K562 (cell line): Measurements from ENCODE around the gene SARS1. TPM values are rescaled to one million over a fixed set of nuclear protein-coding genes. Genes with fewer than 3 reads are reported as not detected.

Experiments
- CBX3 ChIP-seq, 2 experiments: IDR thresholded peaks; 1 replicate in 1 of 2; 2 replicates in 1 of 2; pipeline ENCODE4 v1.6.1; 2012; ENCODE audit warnings: inconsistent platforms in 2 of 2, low read length in 2 of 2, borderline replicate concordance in 1 of 2, control low read depth in 1 of 2
- CGGBP1 ChIP-seq: fragments of 250-450 bp; sonication (Bioruptor Pico); IDR thresholded peaks from 2 replicates; pipeline ENCODE4 v1.9.0; 2021; ENCODE audit warnings: mild to moderate bottlenecking
- FOXA3 ChIP-seq, 2 experiments: fragments of 450-650 bp in 1 of 2; sonication (generic) in 1 of 2; formaldehyde crosslinking; IDR thresholded peaks in 1 of 2; conservative IDR thresholded peaks in 1 of 2; 2 replicates each; pipeline versions ENCODE4 v1.4.0 to v1.8.0; 2020 to 2022; ENCODE audit warnings: mild to moderate bottlenecking in 2 of 2, missing genetic modification reagents in 1 of 2
- GABPB2 ChIP-seq: fragments of 250-450 bp; sonication (Bioruptor Pico); conservative IDR thresholded peaks from 2 replicates; pipeline ENCODE4 v1.5.1; 2021; ENCODE audit warnings: mild to moderate bottlenecking
- IRF1 ChIP-seq: sonication (generic); formaldehyde crosslinking; IDR thresholded peaks from 2 replicates; pipeline ENCODE4 v1.8.0; 2022; ENCODE audit warnings: missing genetic modification reagents, mild to moderate bottlenecking, borderline replicate concordance
- KDM1A ChIP-seq, 2 experiments: fragments of 450-650 bp; IDR thresholded peaks; 2 replicates each; pipeline ENCODE4 v1.6.1; 2016; ENCODE audit warnings: mild to moderate bottlenecking in 2 of 2
- NRF1 ChIP-seq, 2 experiments: fragments of 450-650 bp; IDR thresholded peaks in 1 of 2; conservative IDR thresholded peaks in 1 of 2; 2 replicates each; pipeline ENCODE4 v1.6.1; 2014; ENCODE audit warnings: mild to moderate bottlenecking in 2 of 2
- RFX1 ChIP-seq: fragments of 450-650 bp; IDR thresholded peaks from 2 replicates; pipeline ENCODE4 v1.6.1; 2016; ENCODE audit warnings: mild to moderate bottlenecking, moderate library complexity
- RFX7 ChIP-seq: fragments of 250-450 bp; sonication (Bioruptor Pico); IDR thresholded peaks from 2 replicates; pipeline ENCODE4 v1.5.1; 2021; ENCODE audit warnings: mild to moderate bottlenecking
- RNF219 ChIP-seq: fragments of 250-450 bp; sonication (Bioruptor Pico); IDR thresholded peaks from 2 replicates; pipeline ENCODE4 v1.5.0; 2022; ENCODE audit warnings: mild to moderate bottlenecking
- ZBED1 ChIP-seq: IDR thresholded peaks from 2 replicates; pipeline ENCODE4 v1.6.1; 2014
- ZNF140 ChIP-seq: fragments of 250-450 bp; sonication (Bioruptor Pico); IDR thresholded peaks from 2 replicates; pipeline ENCODE4 v1.8.0; 2021; ENCODE audit warnings: moderate library complexity, mild to moderate bottlenecking, inconsistent platforms
- ZNF165 ChIP-seq: fragments of 250-450 bp; sonication (Bioruptor Pico); IDR thresholded peaks from 2 replicates; pipeline ENCODE4 v1.4.0; 2020; ENCODE audit warnings: borderline replicate concordance
- ZNF347 ChIP-seq: fragments of 450-650 bp; formaldehyde crosslinking; IDR thresholded peaks from 2 replicates; pipeline ENCODE4 v1.4.0; 2020; ENCODE audit warnings: low read depth, mild to moderate bottlenecking, moderate library complexity
- polyA plus RNA-seq, 8 experiments: library from polyadenylated mRNA; depleted of rRNA in 4 of 8; stranded (reverse) in 5 of 8; unstranded in 3 of 8; fragments of >200 nt; fragmentation: Nextera tagmentation in 2 of 8; fragmentation: Illumina TruSeq in 1 of 8; extraction: Ambion mirVana in 2 of 8; extraction: Trizol in 1 of 8; gene quantifications; 2 replicates each; pipeline versions ENCODE4 v1.2.1 to v1.2.3, GENCODE V29; 2011 to 2014; ENCODE audit warnings: inconsistent platforms in 1 of 8, missing spikeins in 1 of 8
- total RNA-seq, 7 experiments: library from RNA; depleted of rRNA in 6 of 7; stranded (reverse); fragments of >200 nt in 6 of 7; fragmentation: Illumina TruSeq in 2 of 7; extraction: Trizol in 2 of 7; gene quantifications; 2 replicates each; pipeline versions ENCODE4 v1.2.1 to v1.2.3, GENCODE V29; 2011 to 2021; ENCODE audit warnings: low replicate concordance in 1 of 7
- TF ChIP-seq, protein P1 (sequence below): fragments of 450-650 bp; formaldehyde crosslinking; conservative IDR thresholded peaks from 2 replicates; pipeline ENCODE4 v1.4.0; 2022; ENCODE audit warnings: mild to moderate bottlenecking, missing genetic modification characterization
- TF ChIP-seq, protein P2 (sequence below), 2 experiments: fragments of 450-650 bp; conservative IDR thresholded peaks; 2 replicates each; pipeline ENCODE4 v1.6.1; 2017; ENCODE audit warnings: mild to moderate bottlenecking in 2 of 2, moderate library complexity in 2 of 2
- TF ChIP-seq, protein P3 (sequence below): fragments of 150-350 bp; IDR thresholded peaks from 2 replicates; pipeline ENCODE4 v1.6.1; 2014; ENCODE audit warnings: low read depth, mild to moderate bottlenecking, low read length, borderline replicate concordance

Gene SARS1
- total and polyA plus RNA-seq, 9 of the 15 experiments (the other 6 are each of a cell fraction or from before 2014, with no cell fraction given), result 221 to 623 (median 254) TPM

- no peak for TF ChIP-seq CBX3 (IDR thresholded peaks at IDR 0.05; ENCODE audit: borderline replicate concordance in 1 of 2, low read length in 2 of 2)
- peak; percentile 78 to 86; a peak in 3 of 4 replicates for TF ChIP-seq FOXA3 (CRISPR knock-in tag; conservative IDR thresholded peaks at IDR 0.05 in 1 of 2, IDR thresholded peaks at IDR 0.05 in 1 of 2)
- TF ChIP-seq, protein P1, sequence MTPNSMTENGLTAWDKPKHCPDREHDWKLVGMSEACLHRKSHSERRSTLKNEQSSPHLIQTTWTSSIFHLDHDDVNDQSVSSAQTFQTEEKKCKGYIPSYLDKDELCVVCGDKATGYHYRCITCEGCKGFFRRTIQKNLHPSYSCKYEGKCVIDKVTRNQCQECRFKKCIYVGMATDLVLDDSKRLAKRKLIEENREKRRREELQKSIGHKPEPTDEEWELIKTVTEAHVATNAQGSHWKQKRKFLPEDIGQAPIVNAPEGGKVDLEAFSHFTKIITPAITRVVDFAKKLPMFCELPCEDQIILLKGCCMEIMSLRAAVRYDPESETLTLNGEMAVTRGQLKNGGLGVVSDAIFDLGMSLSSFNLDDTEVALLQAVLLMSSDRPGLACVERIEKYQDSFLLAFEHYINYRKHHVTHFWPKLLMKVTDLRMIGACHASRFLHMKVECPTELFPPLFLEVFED (CRISPR knock-in tag), result no peak
- TF ChIP-seq IRF1 (CRISPR knock-in tag), result no peak
- TF ChIP-seq, protein P2, sequence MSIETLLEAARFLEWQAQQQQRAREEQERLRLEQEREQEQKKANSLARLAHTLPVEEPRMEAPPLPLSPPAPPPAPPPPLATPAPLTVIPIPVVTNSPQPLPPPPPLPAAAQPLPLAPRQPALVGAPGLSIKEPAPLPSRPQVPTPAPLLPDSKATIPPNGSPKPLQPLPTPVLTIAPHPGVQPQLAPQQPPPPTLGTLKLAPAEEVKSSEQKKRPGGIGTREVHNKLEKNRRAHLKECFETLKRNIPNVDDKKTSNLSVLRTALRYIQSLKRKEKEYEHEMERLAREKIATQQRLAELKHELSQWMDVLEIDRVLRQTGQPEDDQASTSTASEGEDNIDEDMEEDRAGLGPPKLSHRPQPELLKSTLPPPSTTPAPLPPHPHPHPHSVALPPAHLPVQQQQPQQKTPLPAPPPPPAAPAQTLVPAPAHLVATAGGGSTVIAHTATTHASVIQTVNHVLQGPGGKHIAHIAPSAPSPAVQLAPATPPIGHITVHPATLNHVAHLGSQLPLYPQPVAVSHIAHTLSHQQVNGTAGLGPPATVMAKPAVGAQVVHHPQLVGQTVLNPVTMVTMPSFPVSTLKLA (conservative IDR thresholded peaks at IDR 0.05), result no peak
- no peak for TF ChIP-seq RFX7 (CRISPR knock-in tag)
- TF ChIP-seq, protein P3, sequence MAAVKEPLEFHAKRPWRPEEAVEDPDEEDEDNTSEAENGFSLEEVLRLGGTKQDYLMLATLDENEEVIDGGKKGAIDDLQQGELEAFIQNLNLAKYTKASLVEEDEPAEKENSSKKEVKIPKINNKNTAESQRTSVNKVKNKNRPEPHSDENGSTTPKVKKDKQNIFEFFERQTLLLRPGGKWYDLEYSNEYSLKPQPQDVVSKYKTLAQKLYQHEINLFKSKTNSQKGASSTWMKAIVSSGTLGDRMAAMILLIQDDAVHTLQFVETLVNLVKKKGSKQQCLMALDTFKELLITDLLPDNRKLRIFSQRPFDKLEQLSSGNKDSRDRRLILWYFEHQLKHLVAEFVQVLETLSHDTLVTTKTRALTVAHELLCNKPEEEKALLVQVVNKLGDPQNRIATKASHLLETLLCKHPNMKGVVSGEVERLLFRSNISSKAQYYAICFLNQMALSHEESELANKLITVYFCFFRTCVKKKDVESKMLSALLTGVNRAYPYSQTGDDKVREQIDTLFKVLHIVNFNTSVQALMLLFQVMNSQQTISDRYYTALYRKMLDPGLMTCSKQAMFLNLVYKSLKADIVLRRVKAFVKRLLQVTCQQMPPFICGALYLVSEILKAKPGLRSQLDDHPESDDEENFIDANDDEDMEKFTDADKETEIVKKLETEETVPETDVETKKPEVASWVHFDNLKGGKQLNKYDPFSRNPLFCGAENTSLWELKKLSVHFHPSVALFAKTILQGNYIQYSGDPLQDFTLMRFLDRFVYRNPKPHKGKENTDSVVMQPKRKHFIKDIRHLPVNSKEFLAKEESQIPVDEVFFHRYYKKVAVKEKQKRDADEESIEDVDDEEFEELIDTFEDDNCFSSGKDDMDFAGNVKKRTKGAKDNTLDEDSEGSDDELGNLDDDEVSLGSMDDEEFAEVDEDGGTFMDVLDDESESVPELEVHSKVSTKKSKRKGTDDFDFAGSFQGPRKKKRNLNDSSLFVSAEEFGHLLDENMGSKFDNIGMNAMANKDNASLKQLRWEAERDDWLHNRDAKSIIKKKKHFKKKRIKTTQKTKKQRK, result no peak
- no peak for TF ChIP-seq ZNF165
- TF ChIP-seq ZNF140, result no peak
- TF ChIP-seq ZNF347 (CRISPR knock-in tag), result no peak
- TF ChIP-seq RFX1, result no peak
- TF ChIP-seq KDM1A (IDR thresholded peaks at IDR 0.05), result no peak; a peak in 2 of 4 replicates
- TF ChIP-seq ZBED1, result no peak
- no peak for TF ChIP-seq CGGBP1 (CRISPR knock-in tag)
- TF ChIP-seq GABPB2 (CRISPR knock-in tag), result no peak
- no peak for TF ChIP-seq RNF219 (CRISPR knock-in tag)
- TF ChIP-seq NRF1 (conservative IDR thresholded peaks at IDR 0.05 in 1 of 2, IDR thresholded peaks at IDR 0.05 in 1 of 2), result peak; percentile 23 to 38; a peak in 2 of 4 replicates
Measured at GRCh38 chr1:109274533-109275476, 61.1 kb downstream of the SARS1 start (continued).
